BE2C (cell line): ENCODE measurements around the gene CD40.

Experiments used
- DNase-seq: peaks from one replicate; pipeline ENCODE4 v3.0.0-alpha.2; 2020
- H3K27me3 ChIP-seq: fragments of 250-450 bp; sonication (Bioruptor Pico); 2 replicates; pipeline ENCODE4 v1.5.1; 2020; ENCODE audit warnings: mild to moderate bottlenecking
- H3K36me3 ChIP-seq: fragments of 250-450 bp; sonication (Bioruptor Pico); 2 replicates; pipeline ENCODE4 v1.5.1; 2020; ENCODE audit warnings: mild to moderate bottlenecking
- H3K4me1 ChIP-seq: fragments of 250-450 bp; sonication (Bioruptor Pico); 2 replicates; pipeline ENCODE4 v1.5.1; 2020
- H3K4me3 ChIP-seq: 2 replicates; pipeline ENCODE4 v1.5.1; 2011; ENCODE audit warnings: low read depth, low read length
- H3K9me3 ChIP-seq: fragments of 250-450 bp; sonication (Bioruptor Pico); 2 replicates; pipeline ENCODE4 v1.5.1; 2020
- TF ChIP-seq, protein P1 (sequence below): IDR thresholded peaks from 2 replicates; pipeline ENCODE4 v1.5.1; 2012; ENCODE audit warnings: mild to moderate bottlenecking, low read depth, low read length

Gene CD40

GRCh38 chr20:46101957-46102356, 16.2 kb upstream of the CD40 start:
- Histone ChIP-seq H3K27me3 (peaks cover 11% of the 10 kb centered on the region; the same call in 1 of the 2 replicates), H3K4me3 (no peak overlapping the region), H3K9me3 (no peaks in the 10 kb centered on the region), H3K36me3 (no peaks in the 10 kb centered on the region), H3K4me1 (no peaks in the 10 kb centered on the region)
- DNase-seq: no peak
- TF ChIP-seq, protein P1, sequence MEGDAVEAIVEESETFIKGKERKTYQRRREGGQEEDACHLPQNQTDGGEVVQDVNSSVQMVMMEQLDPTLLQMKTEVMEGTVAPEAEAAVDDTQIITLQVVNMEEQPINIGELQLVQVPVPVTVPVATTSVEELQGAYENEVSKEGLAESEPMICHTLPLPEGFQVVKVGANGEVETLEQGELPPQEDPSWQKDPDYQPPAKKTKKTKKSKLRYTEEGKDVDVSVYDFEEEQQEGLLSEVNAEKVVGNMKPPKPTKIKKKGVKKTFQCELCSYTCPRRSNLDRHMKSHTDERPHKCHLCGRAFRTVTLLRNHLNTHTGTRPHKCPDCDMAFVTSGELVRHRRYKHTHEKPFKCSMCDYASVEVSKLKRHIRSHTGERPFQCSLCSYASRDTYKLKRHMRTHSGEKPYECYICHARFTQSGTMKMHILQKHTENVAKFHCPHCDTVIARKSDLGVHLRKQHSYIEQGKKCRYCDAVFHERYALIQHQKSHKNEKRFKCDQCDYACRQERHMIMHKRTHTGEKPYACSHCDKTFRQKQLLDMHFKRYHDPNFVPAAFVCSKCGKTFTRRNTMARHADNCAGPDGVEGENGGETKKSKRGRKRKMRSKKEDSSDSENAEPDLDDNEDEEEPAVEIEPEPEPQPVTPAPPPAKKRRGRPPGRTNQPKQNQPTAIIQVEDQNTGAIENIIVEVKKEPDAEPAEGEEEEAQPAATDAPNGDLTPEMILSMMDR: no peak

GRCh38 chr20:46102940-46103339, 15.2 kb upstream of the CD40 start:
- Histone ChIP-seq H3K9me3 (no peaks in the 10 kb centered on the region), H3K27me3 (peaks cover 11% of the 10 kb centered on the region; the same call in 1 of the 2 replicates), H3K4me3 (no peak overlapping the region), H3K4me1 (no peaks in the 10 kb centered on the region), H3K36me3 (no peaks in the 10 kb centered on the region)
- TF ChIP-seq, protein P1: no peak
- DNase-seq: no peak

GRCh38 chr20:46104262-46104661, 13.9 kb upstream of the CD40 start:
- Histone ChIP-seq H3K4me3 (no peak overlapping the region), H3K36me3 (no peaks in the 10 kb centered on the region), H3K4me1 (no peaks in the 10 kb centered on the region), H3K27me3 (peaks cover 10% of the 10 kb centered on the region; the same call in 1 of the 2 replicates), H3K9me3 (no peaks in the 10 kb centered on the region)
- no peak for DNase-seq
- TF ChIP-seq, protein P1: no peak

- Histone ChIP-seq H3K27me3 (peaks cover 11% of the 10 kb centered on the region; the same call in 1 of the 2 replicates), H3K9me3 (no peaks in the 10 kb centered on the region), H3K4me3 (no peak overlapping the region), H3K4me1 (no peaks in the 10 kb centered on the region), H3K36me3 (no peaks in the 10 kb centered on the region)
- TF ChIP-seq, protein P1: no peak
- no peak for DNase-seq
Measured at GRCh38 chr20:46107061-46107460, 11.1 kb upstream of the CD40 start.

GRCh38 chr20:46108435-46108841, 9.7 kb upstream of the CD40 start:
- Histone ChIP-seq H3K4me1 (peaks cover 3% of the 10 kb centered on the region), H3K27me3 (peaks cover 11% of the 10 kb centered on the region; the same call in 1 of the 2 replicates), H3K4me3 (no peak overlapping the region), H3K36me3 (no peaks in the 10 kb centered on the region), H3K9me3 (no peaks in the 10 kb centered on the region)
- TF ChIP-seq, protein P1: 0 out of 2 replicates have a peak, but pooled peaks have one; percentile 2
- DNase-seq: no peak

DNA sequence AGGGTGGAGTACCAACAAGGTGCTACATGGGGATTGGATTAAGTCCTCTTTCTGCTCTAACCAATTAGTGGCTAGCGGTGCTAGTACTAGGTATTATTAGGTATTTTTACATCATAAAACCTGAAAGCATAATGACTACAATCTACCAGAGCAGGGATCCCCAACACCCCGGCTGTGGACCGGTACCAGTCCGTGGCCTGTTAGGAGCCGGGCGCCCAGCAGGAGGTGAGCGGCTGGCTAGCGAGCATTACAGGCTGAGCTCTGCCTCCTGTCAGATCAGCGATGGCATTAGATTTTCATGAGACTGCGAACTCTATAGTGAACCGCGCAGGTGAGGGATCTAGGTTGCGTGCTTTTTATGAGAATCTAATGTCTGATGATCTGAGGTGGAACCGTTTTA, 9.1 kb upstream of the CD40 start:
- TF ChIP-seq, protein P1: no peak
- no peak for DNase-seq

More for the DNA sequence above, 9.1 kb upstream of the CD40 start:
- Histone ChIP-seq H3K4me3 (no peak overlapping the region), H3K36me3 (no peaks in the 10 kb centered on the region), H3K9me3 (no peaks in the 10 kb centered on the region), H3K4me1 (peaks cover 3% of the 10 kb centered on the region), H3K27me3 (peaks cover 11% of the 10 kb centered on the region; the same call in 1 of the 2 replicates)
